Measurements from ENCODE around the gene SETD3. TPM values are rescaled to one million over a fixed set of nuclear protein-coding genes. Genes with fewer than 3 reads are reported as not detected.

The SETD3 gene
- polyA plus RNA-seq, 1 donor (not counting 4 experiments of a cell fraction or from before 2014, with no cell fraction given) = 48.1 TPM

DNA sequence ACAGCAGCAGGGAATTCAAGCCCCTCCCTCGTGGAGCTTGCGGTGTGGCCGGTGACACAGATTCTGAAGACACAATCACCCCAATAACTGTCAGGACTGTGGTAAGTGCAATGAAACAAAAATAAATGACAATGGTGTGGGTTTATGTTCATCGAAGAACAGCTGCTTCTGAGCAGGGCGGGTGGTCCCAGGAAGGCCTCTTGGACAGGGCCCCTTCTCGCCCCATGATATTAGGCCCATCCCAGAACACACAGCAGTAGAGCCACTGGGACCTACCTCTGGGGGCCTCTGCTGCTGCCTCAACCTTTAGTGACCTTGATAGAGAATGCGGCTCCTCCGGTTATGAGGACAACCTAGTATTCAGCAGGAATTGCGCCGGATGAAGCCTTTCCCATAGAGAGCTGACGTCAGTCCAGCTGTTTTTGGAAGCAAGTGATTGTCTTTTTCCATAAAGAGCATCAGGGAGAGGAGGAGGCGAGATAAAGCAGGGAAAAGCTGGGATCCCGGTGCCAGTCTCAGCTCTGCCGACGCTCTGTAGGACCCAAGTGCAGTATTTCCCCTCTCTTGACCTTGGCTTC is 124.5 kb downstream of the SETD3 start:
- Histone ChIP-seq H4K20me1 (ENCODE audit: control insufficient read depth, extremely low read depth, insufficient read depth, low read length) (no peaks in the 10 kb centered on the region), H3K4me1 (ENCODE audit: control insufficient read depth, extremely low read depth, insufficient read depth, low read length) (no peaks in the 10 kb centered on the region), H3K9ac (ENCODE audit: control insufficient read depth, extremely low read depth, insufficient read depth, low read length) (no peak overlapping the region), H3K9me3 (ENCODE audit: control insufficient read depth, low read depth, low read length) (no peaks in the 10 kb centered on the region), H3K4me2 (ENCODE audit: control insufficient read depth, extremely low read depth, insufficient read depth, low read depth, low read length) (no peak overlapping the region), H3K27ac (ENCODE audit: control insufficient read depth, insufficient read depth, low read length) (no peak overlapping the region), H3K9me1 (ENCODE audit: control insufficient read depth, extremely low read depth, insufficient read depth, low read length) (no peaks in the 10 kb centered on the region), H3K27me3 (ENCODE audit: control insufficient read depth, extremely low read depth, insufficient read depth, low read length) (no peaks in the 10 kb centered on the region), H2AFZ (ENCODE audit: control insufficient read depth, low read length) (no peak overlapping the region), H3K36me3 (ENCODE audit: control insufficient read depth in 2 of 2, extremely low read depth in 1 of 2, insufficient read depth in 2 of 2, low read length in 2 of 2) (no peaks in the 10 kb centered on the region), H3K4me3 (ENCODE audit: control insufficient read depth in 2 of 3, extremely low read depth in 1 of 3, insufficient read depth in 2 of 3, low read depth in 1 of 3, low read length in 3 of 3) (no peak overlapping the region), H3K79me2 (ENCODE audit: control insufficient read depth, insufficient read depth, low read length) (no peaks in the 10 kb centered on the region)
- dilution Hi-C loops (cut with MboI; ENCODE audit: extremely low pct_ligation_motif_present, low sequenced_read_pairs) = no loop called here
- no peak for DNase-seq (ENCODE audit: low read depth, low spot score)
- no peak for TF ChIP-seq EZH2 (IDR thresholded peaks at IDR 0.05; ENCODE audit: low read length)
- TF ChIP-seq, protein P1, sequence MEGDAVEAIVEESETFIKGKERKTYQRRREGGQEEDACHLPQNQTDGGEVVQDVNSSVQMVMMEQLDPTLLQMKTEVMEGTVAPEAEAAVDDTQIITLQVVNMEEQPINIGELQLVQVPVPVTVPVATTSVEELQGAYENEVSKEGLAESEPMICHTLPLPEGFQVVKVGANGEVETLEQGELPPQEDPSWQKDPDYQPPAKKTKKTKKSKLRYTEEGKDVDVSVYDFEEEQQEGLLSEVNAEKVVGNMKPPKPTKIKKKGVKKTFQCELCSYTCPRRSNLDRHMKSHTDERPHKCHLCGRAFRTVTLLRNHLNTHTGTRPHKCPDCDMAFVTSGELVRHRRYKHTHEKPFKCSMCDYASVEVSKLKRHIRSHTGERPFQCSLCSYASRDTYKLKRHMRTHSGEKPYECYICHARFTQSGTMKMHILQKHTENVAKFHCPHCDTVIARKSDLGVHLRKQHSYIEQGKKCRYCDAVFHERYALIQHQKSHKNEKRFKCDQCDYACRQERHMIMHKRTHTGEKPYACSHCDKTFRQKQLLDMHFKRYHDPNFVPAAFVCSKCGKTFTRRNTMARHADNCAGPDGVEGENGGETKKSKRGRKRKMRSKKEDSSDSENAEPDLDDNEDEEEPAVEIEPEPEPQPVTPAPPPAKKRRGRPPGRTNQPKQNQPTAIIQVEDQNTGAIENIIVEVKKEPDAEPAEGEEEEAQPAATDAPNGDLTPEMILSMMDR (optimal IDR thresholded peaks at IDR 0.05 in 1 of 3, IDR thresholded peaks at IDR 0.05 in 1 of 3, conservative IDR thresholded peaks at IDR 0.05 in 1 of 3; ENCODE audit: extremely low read depth in 1 of 3, insufficient read depth in 2 of 3, low read length in 3 of 3) = no peak
- FAIRE-seq = no peak

DNA sequence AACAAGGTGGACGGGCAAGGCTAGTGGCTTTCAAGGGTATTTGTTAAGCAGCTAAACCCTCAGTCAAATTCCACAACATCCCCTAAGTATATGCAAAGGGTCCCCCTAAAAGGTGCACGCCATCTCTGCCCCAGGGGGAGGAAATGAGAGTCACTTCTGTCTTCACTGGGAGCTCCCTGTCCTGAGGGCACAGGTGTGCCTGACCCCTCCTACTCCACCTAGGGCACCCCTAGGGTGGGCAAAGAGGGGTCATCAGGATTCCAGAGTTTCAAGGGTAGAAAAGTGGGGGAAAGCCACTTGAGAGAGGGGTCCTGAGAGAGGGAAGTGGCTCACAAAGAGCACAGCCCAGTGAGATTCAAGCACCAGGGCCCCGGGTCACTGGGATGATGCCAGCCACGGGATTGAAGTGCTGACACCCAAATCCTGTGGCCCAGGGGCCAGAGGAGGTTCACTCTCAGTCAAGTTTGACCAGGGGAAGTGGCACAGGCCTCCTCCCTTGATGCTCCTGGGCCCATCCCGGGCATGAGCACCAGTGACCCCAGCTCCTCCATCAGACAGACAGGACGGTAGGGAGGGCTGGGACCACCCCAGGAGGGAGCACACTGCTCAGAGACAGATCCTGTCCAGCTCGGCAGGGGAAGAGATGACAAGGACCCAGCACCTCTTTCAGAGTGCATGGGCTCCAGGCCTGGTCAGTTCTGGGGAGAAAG is 126.3 kb downstream of the SETD3 start:
- Histone ChIP-seq H3K27me3 (ENCODE audit: control insufficient read depth, extremely low read depth, insufficient read depth, low read length) (peaks cover 2% of the 10 kb centered on the region), H3K9ac (ENCODE audit: control insufficient read depth, extremely low read depth, insufficient read depth, low read length) (no peak overlapping the region), H3K9me3 (ENCODE audit: control insufficient read depth, low read depth, low read length) (no peaks in the 10 kb centered on the region), H3K4me2 (ENCODE audit: control insufficient read depth, extremely low read depth, insufficient read depth, low read depth, low read length) (no peak overlapping the region), H3K27ac (ENCODE audit: control insufficient read depth, insufficient read depth, low read length) (no peak overlapping the region), H2AFZ (ENCODE audit: control insufficient read depth, low read length) (no peak overlapping the region), H3K36me3 (ENCODE audit: control insufficient read depth in 2 of 2, extremely low read depth in 1 of 2, insufficient read depth in 2 of 2, low read length in 2 of 2) (no peaks in the 10 kb centered on the region), H3K4me3 (ENCODE audit: control insufficient read depth in 2 of 3, extremely low read depth in 1 of 3, insufficient read depth in 2 of 3, low read depth in 1 of 3, low read length in 3 of 3) (no peak overlapping the region), H3K4me1 (ENCODE audit: control insufficient read depth, extremely low read depth, insufficient read depth, low read length) (no peaks in the 10 kb centered on the region), H3K9me1 (ENCODE audit: control insufficient read depth, extremely low read depth, insufficient read depth, low read length) (no peaks in the 10 kb centered on the region), H4K20me1 (ENCODE audit: control insufficient read depth, extremely low read depth, insufficient read depth, low read length) (no peaks in the 10 kb centered on the region), H3K79me2 (ENCODE audit: control insufficient read depth, insufficient read depth, low read length) (no peaks in the 10 kb centered on the region)
- dilution Hi-C loops (cut with MboI; ENCODE audit: extremely low pct_ligation_motif_present, low sequenced_read_pairs) = no loop called here
- DNase-seq (ENCODE audit: low read depth, low spot score) (no peak), FAIRE-seq (no peak)
- TF ChIP-seq EZH2 (IDR thresholded peaks at IDR 0.05; ENCODE audit: low read length) = no peak
- TF ChIP-seq, protein P1 (optimal IDR thresholded peaks at IDR 0.05 in 1 of 3, IDR thresholded peaks at IDR 0.05 in 1 of 3, conservative IDR thresholded peaks at IDR 0.05 in 1 of 3; ENCODE audit: extremely low read depth in 1 of 3, insufficient read depth in 2 of 3, low read length in 3 of 3) = no peak

Measured in keratinocyte (primary cell).